GM19463 (cell line): Measurements from ENCODE around the gene OR6J1.
A peak's percentile ranks its signal among the peaks of the same experiment; 100 is the strongest.
"Not testable (repeated sequence)": the region's sequence is repeated elsewhere in the genome, so short reads cannot be mapped to it uniquely, and the experiment has no call there.

Source experiments
- ATAC-seq: cut with Tn5 transposase; IDR thresholded peaks from one replicate; pipeline ENCODE4 v1.9.1; 2021; ENCODE audit warnings: mild to moderate bottlenecking, moderate library complexity; ENCODE audit not compliant: unreplicated experiment

Gene OR6J1

DNA sequence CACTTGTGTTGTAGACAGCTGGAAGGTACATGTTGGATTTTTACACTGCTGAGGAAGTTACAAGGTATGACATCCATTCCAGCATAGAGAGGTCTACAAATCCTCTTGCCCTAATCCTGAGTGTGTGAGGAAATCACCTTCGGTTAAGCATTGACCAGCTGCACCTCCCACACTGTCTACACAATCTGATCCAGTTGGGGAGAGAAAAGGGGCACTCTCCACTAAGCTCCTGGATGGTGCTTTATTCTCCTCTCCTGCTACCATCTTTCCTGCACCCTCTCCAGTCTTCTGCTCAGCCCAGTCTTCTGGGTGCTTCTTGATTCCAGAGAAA is at the start of gene OR6J1:
Gene OR6J1, minus strand, starts transcription at position 48 of the 331 bp plus-strand sequence. CDS start 9,541 bp downstream, outside the sequence.
- no peak for ATAC-seq

DNA sequence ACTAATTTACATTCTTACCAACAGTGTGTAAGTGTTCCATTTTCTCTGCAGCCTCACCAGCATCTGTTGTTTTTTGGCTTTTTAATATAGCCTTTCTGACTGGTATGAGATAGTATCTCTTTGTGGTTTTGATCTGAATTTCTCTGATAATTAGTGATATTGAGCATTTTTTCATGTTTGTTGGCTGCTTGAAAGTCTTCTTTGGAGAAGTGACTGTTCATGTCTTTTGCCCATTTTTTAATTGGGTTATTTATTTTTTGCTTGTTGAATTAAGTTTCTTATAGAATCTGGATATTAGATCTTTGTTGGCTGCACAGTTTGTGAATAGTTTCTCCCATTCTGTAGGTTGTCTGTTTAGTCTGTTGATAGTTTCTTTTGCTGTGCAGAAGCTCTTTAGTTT is 48.0 kb upstream of the OR6J1 start:
- no peak for ATAC-seq

DNA sequence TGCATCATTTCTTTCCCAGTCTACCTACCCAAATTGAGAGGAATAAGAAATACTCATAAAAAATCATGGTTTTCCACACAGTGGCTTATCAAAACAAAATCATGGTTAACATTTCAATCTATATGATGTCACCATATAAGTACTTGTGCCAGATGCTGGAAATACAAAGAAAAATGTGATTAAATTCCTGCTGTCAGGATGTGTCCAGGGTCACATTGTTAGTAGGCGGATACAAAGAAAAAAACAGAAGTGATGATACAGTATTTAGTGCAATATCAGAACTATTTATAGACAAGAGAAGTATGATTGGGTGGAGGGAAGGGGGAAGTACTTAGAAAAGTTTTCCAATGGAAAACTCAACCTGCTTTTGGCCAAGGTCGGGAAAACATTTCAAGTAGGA is 47.0 kb upstream of the OR6J1 start:
- no peak for ATAC-seq

DNA sequence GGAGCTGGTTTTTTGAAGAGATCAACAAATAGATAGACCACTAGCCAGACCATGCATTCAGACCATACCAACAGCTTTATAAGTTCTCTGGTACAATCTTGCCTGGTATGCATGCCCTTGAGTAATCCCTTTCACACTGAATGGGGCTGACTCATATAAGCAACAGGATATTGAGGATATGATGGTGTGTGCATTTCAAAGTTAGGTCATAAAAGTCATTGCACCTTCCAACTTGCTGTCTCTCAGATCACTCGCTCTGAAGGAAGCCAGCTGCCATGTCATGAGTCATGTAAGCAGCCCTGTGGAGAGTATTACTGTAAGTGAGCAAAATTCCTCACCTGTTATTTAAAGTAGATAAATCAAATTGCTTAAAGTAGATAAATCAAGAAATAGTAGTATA is 45.0 kb upstream of the OR6J1 start:
- ATAC-seq = no peak

DNA sequence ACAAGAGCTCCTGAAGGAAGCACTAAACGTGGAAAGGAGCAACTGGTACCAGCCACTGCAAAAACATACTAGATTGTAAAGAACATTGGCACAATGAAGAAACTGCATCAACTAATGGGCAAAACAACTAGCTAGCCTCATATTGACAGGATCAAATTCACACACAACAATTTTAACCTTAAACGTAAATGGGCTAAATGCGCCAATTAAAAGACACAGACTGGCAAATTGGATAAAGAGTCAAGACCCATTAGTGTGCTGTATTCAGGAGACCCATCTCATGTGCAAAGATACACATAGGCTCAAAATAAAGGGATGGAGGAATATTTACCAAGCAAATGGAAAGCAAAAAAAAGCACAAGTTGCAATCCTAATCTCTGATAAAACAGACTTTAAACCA is 43.8 kb upstream of the OR6J1 start:
- not testable (repeated sequence) for ATAC-seq

DNA sequence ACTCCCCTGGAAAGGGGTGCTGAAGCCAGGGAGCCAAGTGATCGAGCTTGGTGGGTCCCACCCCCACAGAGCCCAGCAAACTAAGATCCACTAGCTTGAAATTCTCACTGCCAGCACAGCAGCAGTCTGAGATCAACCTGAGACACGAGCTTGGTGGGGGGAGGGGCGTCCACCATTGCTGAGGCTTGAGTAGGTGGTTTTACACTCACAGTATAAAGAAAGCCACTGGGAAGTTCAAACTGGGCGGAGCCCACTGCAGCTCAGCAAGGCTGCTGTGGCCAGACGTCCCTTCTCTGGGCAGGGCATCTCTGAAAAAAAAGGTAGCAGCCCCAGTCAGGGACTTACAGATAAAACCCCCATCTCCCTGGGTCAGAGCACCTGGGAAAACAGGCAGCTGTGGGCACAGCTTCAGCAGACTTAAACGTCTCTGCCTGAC is 42.0 kb upstream of the OR6J1 start:
- ATAC-seq = not testable (repeated sequence)

DNA sequence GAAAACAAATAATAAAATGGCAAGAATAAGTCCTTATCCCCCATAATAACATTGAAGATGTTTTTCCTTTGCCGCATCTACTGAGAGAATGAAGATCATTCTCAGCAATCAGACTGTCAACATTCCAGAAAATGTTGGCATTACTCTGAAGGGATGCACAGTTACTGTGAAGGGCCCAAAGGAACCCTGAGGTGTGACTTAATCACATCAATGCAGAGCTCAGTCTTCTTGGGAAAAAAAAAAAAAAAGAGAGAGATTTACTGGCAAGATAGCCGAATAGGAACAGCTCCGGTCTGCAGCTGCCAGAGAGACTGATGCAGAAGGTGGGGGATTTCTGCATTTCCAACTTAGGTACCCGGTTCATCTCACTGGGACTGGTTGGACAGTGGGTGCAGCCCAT is 41.3 kb upstream of the OR6J1 start:
- no peak for ATAC-seq

DNA sequence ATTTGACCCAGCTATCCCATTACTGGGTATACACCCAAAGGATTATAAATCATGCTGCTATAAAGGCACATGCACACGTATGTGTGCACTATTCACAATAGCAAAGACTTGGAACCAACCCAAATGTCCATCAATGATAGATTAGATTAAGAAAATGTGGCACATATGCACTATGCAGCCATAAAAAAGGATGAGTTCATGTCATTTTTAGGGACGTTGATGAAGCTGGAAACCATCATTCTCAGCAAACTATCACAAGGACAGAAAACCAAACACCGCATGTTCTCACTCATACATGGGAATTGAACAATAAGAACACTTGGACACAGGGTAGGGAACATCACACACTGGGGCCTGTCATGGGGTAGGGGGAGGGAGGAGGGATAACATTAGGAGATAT is 39.3 kb upstream of the OR6J1 start:
- ATAC-seq = not testable (repeated sequence)

DNA sequence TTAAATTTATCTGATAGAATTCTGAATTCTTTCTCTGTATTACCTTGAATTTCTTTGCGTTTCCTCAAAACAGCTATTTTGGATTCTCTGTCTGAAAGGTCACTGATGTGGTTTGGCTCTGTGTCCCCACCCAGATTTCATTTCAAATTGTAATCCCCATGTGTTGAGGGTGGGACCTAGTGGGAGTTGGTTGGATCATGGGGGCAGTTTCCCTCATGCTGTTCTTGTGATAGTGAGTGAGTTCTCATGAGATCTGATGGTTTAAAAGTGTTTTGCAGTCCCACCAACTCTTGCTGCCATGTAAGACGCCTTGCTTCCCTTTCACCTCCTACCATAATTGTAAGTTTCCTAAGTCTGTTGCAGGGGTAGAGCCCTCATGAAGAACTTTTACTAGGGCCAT is 34.1 kb upstream of the OR6J1 start:
- ATAC-seq = no peak

DNA sequence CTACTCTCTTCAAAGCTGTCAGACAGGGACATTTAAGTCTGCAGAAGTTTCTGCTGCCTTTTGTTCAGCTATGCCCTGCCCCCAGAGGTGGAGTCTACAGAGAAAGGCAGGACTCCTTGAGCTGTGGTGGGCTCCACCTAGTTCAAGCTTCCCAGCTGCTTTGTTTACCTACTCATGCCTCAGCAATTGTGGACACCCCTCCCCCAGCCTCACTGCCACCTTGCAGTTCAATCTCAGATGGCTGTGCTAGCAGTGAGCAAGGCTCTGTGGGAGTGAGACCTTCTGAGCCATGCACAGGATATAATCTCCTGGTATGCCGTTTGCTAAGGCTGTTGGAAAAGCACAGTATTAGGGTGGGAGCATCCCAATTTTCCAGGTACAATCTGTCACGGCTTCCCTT is 33.4 kb upstream of the OR6J1 start:
- ATAC-seq = not testable (repeated sequence)

DNA sequence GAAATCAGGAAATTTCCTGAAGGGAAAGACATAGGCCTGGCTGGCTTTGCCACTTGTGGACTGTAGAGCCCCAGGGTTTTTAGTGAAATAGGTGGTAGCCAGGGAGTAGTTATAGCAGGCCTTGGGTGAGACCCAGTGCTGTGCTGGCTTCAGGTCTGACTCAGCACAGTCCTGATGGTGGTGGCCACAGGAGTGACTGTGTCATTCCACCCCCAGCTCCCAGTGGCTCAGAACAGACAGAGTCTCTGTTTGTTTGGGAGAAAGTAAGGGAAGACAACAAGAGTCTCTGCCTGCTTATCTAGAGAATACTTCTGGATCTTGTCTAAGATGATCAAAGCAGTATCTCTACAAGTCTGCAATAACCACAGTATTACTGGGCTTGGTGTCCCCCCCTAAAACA is 27.5 kb upstream of the OR6J1 start:
- ATAC-seq = no peak

DNA sequence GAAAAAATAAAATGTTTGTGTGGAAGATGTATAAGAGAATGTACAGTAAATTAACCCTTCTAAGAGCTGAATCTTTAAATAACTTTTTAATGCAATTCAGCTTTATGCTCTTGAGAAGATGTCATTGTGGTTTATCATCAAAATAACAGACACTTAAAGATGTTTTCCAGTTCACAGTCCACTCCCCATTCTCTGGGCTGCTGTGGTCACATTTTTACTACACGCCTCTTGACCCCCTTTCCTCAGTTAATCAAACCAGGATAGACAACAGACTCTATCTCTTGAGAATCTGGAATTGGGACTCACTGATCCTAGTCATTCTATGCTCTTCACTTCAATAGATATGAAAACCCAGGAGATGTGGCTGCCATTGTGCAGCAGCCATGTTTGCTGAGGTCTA is 24.7 kb upstream of the OR6J1 start:
- no peak for ATAC-seq

DNA sequence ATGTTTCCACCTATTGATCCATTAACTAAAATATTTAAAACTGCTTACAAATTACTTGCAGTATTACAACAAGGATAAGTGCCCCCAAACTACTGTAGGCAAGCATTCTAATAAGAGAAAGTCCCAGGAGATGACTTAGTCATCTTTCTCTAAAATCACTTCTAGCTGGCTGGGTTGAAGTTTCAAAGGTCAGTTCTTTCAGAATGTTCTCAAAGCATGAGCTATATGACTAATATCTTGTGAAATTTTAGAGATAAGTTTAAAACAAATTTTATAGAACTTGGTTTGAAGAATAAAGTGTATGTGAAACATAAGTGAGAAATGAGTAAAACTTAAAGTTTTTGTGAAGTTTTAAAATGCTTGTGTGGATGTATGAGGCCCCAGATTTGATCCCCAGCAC is 24.3 kb upstream of the OR6J1 start:
- no peak for ATAC-seq

DNA sequence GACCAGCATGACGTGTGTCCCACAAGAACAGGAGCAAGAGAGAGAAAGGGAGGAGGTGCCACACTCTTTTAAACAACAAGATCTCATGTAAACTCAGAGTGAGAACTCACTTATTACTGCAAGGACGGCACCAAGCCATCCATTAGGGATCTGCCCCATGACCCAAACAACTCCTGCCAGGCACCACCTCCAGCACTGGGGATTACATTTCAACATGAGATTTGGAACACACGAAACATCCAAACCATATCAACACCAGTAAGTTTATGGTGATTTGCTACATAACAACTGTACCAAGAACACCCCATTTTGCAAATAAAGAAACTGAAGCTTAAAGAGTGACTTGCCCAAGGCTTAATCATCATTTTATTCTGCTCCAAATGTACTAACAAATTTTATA is 23.7 kb upstream of the OR6J1 start:
- ATAC-seq = no peak

DNA sequence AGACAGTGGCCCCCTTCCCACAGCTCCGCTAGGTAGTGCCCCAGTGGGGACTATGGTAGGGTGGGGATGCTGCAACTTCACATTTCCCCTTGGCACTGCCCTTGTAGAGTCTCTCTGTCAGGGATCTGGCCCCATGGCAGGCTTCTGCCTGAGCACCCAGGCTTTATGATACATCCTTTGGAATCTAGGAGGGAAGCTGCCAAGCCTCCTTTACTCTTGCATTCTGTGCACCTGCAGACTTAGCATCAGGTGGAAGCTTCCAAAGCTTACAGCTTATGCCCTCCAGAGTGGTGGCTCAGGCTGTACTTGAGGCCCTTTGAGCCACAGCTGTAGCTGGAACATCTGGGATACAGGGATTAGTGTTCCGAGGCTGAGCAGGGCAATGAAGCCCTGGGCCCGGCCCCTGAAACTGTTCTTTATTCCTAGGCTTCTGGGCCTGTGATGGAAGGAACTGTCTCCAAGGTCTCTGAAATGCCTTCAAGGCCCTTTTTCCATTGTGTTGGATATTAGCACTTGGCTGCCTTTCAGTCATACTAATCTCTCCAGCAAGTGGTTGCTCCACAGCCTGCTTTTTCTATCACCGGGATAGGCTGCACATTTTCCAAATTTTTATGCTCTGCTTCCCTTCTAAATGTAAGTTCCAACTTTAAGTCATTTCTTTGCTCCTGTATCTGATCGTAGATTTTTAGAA is 22.2 kb upstream of the OR6J1 start:
- ATAC-seq = no peak

DNA sequence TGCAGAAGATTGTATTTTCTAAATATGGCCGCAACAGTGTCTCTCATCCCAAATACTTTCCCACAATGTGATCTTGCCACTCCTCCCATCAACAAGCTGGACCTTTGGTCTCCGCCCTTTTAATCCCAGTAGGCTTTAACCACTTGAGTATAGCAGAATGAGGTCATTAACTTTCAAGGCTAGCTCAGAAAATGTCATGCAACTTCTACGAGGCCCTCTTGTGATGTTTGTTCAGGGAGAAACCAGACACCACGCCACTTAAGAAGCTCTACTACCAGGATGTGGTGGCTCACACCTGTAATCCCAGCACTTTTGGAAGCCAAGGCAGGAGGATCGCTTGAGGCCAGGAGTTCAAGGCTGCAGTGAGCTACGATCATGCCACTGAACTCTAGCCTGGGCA is 20.1 kb upstream of the OR6J1 start:
- ATAC-seq = no peak

DNA sequence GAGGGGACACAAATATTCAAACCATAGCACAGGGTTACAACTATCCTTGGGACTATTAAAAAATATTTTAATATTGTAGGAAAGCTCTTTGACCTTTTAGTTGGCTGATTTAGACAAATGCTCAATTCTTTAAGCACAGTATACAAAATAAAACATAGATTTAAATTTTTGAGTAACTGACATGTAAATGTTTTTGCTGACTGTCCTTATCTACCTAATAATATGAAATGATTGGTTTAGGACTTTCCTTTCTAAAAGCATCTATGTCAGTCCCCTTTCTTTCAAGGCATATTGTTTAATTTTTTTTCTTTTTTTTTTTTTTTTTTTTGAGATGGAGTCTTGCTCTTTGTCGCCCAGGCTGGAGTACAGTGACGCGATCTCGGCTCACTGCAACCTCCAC is 16.5 kb upstream of the OR6J1 start:
- no peak for ATAC-seq

DNA sequence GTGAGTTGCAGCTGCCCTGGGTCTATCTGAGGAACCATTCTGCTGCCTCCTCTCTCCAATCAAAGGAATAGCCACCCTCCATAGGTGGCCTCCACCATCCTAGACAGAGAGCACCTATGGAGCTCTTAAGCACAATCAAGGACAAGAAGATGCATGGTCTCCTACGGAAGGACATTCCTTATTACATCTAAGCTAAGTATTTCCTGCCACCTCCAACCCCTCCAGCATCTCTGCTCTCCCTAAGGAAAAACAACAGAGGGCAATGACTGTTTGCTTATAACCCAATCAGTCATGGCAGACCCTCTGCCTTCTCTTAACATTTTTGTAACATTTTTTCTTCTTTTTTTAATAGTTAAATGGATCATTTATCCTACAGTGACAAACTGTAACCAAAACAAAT is 14.8 kb upstream of the OR6J1 start:
- no peak for ATAC-seq

DNA sequence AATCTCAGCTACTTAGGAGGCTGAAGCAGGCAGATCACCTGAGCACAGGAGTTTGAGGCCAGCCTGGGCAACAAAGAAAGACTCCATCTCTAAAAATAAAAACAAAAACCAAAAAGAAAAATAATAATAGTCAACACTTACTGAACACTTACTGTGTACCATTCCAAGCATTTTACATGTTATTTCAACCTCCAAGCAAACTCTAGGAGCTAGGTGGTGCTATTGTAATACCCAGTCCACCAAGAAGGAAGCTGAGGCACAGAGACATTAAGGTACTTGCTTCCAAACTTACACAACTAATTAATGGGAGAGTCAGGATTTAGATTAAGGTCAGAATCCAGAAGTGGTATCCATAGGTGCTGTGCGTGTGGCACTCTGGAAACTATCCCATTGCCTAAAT is 13.7 kb upstream of the OR6J1 start:
- no peak for ATAC-seq

DNA sequence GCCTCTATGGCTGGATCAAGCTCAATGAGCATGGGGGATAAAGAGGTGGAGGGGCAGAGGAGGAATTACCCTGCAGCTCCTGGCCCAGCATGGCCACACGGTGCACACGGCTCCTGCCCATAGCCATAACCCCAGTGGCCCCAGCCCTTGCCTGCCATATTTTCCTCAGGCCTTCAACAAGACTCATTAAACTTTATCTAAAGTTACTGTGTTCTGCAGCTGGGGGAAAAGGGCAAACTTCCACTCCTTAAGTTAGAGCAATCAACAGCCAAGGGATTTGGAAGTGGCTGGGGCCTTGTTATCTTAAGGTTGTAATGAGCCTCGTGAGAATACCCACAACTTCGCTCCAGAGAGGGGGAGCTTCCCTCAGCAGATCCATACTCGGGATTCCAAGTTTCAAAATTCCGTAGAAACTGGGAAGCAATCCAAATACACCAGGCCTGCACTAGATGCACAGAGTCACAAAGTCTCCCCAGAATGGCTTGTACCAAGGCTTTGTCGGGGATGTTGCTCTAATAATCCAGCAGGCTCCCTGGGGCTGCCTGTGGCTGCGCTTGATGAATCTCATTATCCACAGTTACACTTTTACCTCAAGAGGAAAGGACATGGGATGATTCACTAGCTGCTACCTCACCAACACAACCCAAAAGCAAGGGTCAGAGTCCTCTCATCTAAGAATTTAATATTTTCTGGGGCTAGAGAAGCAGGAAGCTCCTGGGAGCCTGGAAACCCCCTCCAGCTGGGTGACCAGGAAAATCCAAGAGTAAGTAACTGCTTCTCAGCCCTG is 13.0 kb upstream of the OR6J1 start:
- ATAC-seq = no peak

DNA sequence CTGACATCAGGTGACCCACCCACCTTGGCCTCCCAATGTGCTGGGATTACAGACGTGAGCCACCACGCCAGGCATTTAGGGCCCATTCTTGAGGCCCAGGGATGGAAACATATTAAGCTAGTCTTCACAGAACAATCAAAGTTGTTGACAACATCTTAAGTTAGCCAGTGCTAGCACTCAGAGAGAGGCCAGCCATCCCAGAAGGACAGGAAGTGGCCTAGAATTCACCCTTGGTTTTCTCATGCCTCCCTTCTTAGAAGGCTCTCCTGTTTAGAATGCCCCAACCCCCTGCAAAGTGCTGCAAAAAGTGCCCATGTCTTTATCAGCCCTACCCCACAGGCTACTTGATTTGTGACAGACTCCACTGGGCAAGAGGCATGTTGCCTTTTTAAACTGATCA is 12.1 kb upstream of the OR6J1 start:
- no peak for ATAC-seq

DNA sequence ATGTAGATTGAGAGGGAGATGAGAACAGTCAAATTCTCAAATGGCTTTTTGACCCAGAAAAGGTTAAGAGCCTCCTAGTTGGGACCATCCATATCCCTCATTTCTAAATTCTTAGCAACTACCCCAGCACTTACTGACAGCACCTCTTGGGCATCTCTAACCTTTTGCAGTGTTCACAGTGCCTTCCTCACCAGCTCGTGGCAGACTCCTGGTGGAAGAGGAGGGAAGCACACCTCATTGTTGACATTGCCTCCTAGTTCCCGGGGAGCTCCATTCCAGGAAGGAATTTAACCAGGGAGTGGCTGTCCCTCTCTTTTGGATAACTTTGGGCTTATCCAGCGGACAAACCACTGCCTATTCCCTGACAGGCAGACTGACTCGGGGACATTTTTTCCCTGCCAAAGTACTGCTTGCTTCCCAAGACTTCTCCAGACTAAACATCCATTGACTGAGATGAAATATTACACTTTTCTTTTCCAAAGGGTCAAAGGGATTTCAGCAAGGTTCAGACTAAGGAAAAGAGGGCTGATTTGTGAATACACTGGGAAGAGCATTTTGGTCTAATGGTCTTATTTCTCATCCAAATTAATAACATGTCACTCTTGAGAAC is 9.0 kb upstream of the OR6J1 start:
- ATAC-seq = peak; percentile 59
